GM12864 (cell line): ENCODE results near the gene SAMD3.
A peak's percentile ranks its signal among the peaks of the same experiment; 100 is the strongest.
"Not testable (repeated sequence)": the region's sequence is repeated elsewhere in the genome, so short reads cannot be mapped to it uniquely, and the experiment has no call there.

Source experiments
- DNase-seq: peaks from one replicate; pipeline ENCODE4 v3.0.0-alpha.2; 2011; ENCODE audit warnings: low read depth
- H3K4me3 ChIP-seq: 2 replicates; pipeline ENCODE4 v1.5.1; 2011; ENCODE audit warnings: mild to moderate bottlenecking, low read depth, low read length, control low read depth
- TF ChIP-seq, protein P1 (sequence below): IDR thresholded peaks from 2 replicates; pipeline ENCODE4 v1.5.1; 2011; ENCODE audit warnings: low read depth, mild to moderate bottlenecking, moderate library complexity, low read length, control low read depth, inconsistent platforms; ENCODE audit errors: missing control alignments

SAMD3 gene

DNA sequence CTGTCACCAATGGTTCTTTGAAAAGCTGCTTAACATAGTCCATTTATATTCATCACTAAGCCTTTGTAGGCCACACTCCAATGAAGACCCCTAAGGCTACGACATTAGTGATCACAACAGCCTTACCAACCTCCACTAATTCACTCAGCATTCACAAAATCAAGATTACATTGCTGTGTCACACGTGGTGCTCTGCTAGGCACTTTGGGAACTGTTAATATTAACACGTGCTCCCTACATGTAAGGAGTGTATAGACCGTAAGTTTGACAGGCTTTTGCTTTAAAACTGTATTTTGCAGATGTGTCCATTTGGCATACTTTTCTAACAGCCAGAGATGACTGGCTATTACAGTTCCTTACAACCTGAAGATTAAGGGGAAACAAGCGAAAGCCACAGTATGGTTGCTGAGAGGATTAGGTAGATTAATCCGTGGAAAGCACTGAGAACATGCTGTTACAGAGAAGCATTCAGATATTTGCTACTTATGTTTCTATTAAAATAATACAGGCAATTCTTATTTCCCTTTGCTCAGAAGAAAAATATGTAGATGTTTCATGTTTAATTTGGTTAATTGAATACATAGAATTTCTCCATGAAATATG, 69.7 kb downstream of the SAMD3 start:
- H3K4me3 ChIP-seq = no peak overlapping the region
- no peak for DNase-seq
- TF ChIP-seq, protein P1, sequence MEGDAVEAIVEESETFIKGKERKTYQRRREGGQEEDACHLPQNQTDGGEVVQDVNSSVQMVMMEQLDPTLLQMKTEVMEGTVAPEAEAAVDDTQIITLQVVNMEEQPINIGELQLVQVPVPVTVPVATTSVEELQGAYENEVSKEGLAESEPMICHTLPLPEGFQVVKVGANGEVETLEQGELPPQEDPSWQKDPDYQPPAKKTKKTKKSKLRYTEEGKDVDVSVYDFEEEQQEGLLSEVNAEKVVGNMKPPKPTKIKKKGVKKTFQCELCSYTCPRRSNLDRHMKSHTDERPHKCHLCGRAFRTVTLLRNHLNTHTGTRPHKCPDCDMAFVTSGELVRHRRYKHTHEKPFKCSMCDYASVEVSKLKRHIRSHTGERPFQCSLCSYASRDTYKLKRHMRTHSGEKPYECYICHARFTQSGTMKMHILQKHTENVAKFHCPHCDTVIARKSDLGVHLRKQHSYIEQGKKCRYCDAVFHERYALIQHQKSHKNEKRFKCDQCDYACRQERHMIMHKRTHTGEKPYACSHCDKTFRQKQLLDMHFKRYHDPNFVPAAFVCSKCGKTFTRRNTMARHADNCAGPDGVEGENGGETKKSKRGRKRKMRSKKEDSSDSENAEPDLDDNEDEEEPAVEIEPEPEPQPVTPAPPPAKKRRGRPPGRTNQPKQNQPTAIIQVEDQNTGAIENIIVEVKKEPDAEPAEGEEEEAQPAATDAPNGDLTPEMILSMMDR = no peak

DNA sequence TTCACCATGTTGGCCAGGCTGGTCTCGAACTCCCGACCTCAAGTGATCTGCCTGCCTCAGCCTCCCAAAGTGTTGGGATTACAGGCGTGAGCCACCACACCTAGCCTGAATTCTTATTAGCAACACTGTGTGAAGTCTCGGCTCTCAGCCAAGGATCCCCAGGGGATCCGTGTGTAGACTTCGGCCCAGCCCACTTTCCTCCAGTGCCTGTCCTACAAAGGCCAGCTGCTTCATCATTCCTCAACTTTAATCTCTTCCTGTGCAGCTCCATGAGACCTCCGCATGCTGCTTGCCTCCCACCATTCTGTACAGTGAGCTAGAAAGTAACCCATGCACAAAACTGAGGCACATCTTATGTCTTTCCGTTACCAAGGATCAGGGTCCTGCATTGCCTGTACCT, 71.8 kb downstream of the SAMD3 start:
- TF ChIP-seq, protein P1 = no peak
- no peak for DNase-seq
- no peak overlapping the region for H3K4me3 ChIP-seq

DNA sequence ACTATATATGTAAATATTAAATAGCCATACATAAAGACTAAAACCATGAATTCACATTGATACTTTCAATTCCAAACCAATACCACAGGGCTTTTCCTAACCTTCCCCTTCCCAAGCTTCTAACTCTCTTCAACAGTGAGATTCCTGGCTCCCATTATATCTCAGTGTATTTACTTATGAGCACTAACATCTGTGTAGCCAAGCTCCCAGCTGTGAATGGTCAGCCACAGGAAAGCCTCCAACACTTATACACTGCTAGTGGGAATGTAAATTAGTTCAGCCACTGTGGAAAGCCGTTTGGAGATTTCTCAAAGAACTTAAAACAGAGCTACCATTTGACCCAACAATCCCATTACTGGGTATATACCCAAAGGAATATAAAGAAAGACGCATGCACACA, 73.7 kb downstream of the SAMD3 start:
- DNase-seq, H3K4me3 ChIP-seq: not testable (repeated sequence)

DNA sequence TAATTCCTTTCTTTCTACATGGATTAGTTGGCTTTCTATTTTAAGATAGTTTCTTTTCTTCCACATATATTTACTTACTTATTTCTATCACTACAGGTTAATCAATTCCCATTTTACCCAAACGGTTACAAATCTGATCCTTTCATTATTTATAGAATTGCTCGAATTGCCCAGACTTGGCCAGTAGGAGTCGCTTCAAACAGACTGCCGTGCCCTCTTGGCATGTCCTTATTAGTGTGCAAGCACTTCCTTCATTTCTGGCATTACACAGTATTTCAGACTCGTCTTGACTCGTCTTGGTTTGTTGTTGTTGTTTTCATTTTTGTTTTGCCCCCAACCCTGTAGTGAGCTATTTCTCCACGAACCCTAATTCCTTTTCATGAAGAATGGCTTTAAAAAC, 74.6 kb downstream of the SAMD3 start:
- H3K4me3 ChIP-seq = no peak overlapping the region
- TF ChIP-seq, protein P1 = peak; percentile 40
- no peak for DNase-seq

DNA sequence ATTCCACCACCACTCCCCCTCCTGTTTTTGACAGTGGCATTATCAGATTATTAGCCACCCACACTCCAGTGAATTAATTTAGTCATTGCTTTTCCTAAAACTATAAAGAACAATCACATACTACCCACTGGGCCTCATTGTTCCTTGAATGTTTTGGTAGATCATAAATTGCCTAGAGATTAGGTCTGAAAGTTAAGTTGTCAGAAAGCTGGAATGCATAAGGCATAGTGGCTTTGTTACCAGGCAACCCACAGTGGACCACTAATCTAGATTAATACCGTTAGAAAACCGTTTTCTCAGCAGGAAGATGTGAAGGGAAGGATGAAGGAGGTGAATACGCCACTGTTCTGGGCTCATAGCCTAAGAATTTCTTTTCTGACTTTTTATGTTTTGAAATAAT, 75.6 kb downstream of the SAMD3 start:
- TF ChIP-seq, protein P1 = no peak
- no peak for DNase-seq

DNA sequence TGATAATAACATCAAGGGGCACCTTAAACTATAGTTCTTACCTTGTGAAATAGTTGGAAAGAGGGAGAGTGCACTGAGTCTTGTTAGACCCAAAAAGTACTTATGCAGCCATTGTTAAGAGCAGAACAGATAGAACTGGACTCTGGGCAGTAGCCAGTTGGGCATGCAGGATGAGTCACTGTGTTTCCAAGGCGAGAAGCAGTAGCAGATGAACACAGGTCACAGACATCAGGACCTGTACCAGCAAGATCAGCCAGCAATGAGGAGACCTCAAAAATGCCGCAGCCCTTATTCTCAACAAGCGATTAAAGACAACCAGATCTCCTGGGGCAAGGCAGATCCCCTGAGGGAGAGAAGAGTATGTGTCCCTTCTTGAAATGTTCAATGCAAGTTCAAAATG, 79.0 kb downstream of the SAMD3 start:
- TF ChIP-seq, protein P1 = no peak
- DNase-seq = no peak
- no peak overlapping the region for H3K4me3 ChIP-seq

More for the DNA sequence above, 75.6 kb downstream of the SAMD3 start:
- no peak overlapping the region for H3K4me3 ChIP-seq

DNA sequence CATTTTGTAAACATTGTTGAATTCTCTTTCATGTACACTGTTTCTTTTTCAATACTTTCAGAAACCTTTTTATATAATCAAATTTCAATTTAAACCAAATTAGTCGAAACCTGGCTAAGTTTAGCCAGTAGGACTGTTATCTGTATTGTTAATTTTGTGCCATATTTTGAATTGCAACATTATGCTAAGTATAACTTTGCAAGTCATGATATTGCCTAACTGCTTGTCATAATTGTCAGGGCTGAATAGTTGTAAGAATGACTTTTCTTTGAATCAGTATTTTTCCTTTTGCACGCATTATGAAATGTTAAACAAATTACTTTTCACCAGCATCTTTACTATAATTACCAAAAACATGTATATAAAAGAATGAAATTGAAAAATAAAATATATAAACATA, 82.7 kb downstream of the SAMD3 start:
- no peak overlapping the region for H3K4me3 ChIP-seq
- DNase-seq = no peak
- TF ChIP-seq, protein P1 = no peak
